ENCODE data around the gene DGKH.
"Not testable (repeated sequence)": the region's sequence is repeated elsewhere in the genome, so short reads cannot be mapped to it uniquely, and the experiment has no call there.

The DGKH gene

DNA sequence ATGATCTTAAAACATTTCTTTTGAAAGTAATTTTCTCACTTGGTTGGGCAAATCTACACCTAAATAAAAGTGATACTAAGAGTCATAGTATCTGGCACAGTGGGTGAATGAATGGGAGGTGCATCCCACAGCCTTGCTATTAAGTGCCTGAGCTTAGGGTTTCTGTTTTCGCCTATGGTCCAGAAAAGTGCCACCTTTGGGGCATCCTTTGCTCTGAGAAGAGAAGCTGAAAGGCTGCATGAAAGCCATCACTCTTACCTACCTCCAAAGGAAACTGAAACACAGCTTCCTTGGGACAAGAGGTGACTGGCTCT, 167.9 kb downstream of the DGKH start:
- H3K4me3 ChIP-seq (ENCODE audit: low read length), result no peak overlapping the region
- TF ChIP-seq CTCF (conservative IDR thresholded peaks at IDR 0.05; ENCODE audit: low read length), result no peak
- DNase-seq (ENCODE audit: low read depth), result no peak

DNA sequence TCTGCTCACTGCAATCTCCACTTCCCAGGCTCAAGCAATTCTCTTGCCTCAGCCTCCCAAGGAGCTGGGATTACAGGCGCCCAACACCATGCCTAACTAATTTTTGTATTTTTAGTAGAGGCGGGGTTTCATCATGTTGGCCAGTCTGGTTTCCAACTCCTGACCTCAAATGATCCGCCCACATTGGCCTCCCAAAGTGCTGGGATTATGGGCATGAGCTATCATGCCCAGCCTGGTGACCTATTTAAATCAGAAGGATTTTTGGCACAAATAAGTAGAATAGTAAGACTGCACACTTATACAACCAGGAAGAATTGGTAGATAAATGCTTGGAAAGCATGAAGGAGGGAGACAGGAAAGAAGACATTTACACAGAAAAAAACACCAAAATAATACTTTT, 170.1 kb downstream of the DGKH start:
- no peak overlapping the region for H3K4me3 ChIP-seq (ENCODE audit: low read length)
- peak; percentile 11 for DNase-seq (ENCODE audit: low read depth)
- no peak for TF ChIP-seq CTCF (conservative IDR thresholded peaks at IDR 0.05; ENCODE audit: low read length)

DNA sequence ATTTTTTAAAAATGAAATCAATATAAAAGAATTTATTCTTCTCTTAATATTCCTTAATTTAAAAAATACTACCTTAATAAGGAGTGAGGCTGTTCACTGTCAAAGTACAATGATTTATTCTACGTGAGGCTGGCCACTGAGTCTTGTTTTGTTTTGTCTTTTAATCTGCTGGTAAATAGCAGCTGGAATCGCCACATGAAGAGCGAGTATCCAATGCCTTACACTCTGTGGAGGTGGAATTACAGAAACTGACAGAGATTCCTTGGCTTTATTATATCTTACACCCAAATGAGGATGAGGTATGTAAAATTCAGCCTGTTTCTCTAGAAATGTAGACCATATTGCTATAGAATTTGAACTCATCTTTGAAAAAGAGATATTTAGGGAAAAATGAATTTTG, 170.6 kb downstream of the DGKH start:
- TF ChIP-seq CTCF (conservative IDR thresholded peaks at IDR 0.05; ENCODE audit: low read length), result no peak

GRCh38 chr13:42219876-42220275, 171.4 kb downstream of the DGKH start:
- no peak for TF ChIP-seq CTCF (conservative IDR thresholded peaks at IDR 0.05; ENCODE audit: low read length)
- DNase-seq (ENCODE audit: low read depth), result no peak
- no peak overlapping the region for H3K4me3 ChIP-seq (ENCODE audit: low read length)

More for the DNA sequence above, 170.6 kb downstream of the DGKH start:
- no peak for DNase-seq (ENCODE audit: low read depth)
- H3K4me3 ChIP-seq (ENCODE audit: low read length), result no peak overlapping the region

DNA sequence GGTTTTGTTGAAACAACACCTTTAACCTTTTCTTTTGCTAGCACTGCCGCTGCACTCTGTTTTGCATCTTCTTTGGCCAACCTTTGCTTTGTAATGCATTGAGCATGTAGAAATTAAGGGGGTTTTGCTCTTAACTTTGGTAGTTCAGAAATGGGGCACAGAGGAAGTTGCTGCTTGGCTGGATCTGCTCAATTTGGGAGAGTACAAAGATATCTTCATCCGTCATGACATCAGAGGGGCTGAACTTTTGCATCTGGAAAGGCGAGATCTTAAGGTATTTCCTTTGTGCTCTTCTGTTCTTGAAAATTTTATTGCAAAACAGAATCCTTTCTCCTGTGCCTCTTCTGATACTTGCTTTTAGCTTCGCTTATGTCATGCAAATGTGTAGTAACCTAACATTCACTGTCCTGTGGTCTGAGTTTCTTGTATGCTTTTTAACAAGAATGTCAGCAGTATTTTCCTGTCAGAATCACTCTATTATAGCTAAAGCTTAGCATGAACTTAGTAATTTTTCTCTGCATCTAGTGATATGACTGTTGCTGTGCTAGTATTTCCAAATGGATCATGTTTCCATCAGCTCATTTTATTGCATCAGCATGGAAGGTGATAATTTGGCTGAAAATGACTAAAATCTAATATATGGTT, 172.8 kb downstream of the DGKH start:
- TF ChIP-seq CTCF (conservative IDR thresholded peaks at IDR 0.05; ENCODE audit: low read length), result no peak
- DNase-seq (ENCODE audit: low read depth), result no peak
- H3K4me3 ChIP-seq (ENCODE audit: low read length), result no peak overlapping the region

DNA sequence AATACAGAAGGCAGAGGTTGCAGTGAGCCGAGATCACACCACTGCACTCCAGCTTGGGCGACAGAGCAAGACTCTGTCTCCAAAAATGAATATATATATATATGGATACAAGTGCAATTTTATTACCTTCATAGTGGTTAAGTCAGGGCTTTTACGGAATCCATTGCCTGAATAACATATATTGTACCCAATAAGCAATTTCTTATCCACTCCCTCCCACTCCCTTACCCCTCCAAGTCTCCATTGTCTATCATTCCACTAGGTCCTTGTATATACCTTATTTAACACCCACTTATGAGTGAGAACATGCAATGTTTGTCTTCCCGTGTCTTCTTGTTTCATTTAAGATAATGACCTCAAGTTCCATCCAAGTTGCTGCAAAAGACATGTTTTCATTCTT, 175.2 kb downstream of the DGKH start:
- H3K4me3 ChIP-seq (ENCODE audit: low read length), result no peak overlapping the region
- TF ChIP-seq CTCF (conservative IDR thresholded peaks at IDR 0.05; ENCODE audit: low read length), result no peak
- DNase-seq (ENCODE audit: low read depth), result no peak

GRCh38 chr13:42225051-42225450, 176.6 kb downstream of the DGKH start:
- no peak overlapping the region for H3K4me3 ChIP-seq (ENCODE audit: low read length)
- TF ChIP-seq CTCF (conservative IDR thresholded peaks at IDR 0.05; ENCODE audit: low read length), result no peak
- DNase-seq (ENCODE audit: low read depth), result no peak

GRCh38 chr13:42226759-42227158, 178.3 kb downstream of the DGKH start:
- not testable (repeated sequence) for DNase-seq (ENCODE audit: low read depth); H3K4me3 ChIP-seq (ENCODE audit: low read length)
